HEK293T (cell line): ENCODE measurements around the gene SLC6A5.

Source experiments
- SUZ12 ChIP-seq: fragments of 450-650 bp; IDR thresholded peaks from 2 replicates; pipeline ENCODE4 v1.6.1; 2016; ENCODE audit warnings: mild to moderate bottlenecking
- ZNF384 ChIP-seq: fragments of 450-650 bp; IDR thresholded peaks from 2 replicates; pipeline ENCODE4 v1.6.1; 2016

DNA sequence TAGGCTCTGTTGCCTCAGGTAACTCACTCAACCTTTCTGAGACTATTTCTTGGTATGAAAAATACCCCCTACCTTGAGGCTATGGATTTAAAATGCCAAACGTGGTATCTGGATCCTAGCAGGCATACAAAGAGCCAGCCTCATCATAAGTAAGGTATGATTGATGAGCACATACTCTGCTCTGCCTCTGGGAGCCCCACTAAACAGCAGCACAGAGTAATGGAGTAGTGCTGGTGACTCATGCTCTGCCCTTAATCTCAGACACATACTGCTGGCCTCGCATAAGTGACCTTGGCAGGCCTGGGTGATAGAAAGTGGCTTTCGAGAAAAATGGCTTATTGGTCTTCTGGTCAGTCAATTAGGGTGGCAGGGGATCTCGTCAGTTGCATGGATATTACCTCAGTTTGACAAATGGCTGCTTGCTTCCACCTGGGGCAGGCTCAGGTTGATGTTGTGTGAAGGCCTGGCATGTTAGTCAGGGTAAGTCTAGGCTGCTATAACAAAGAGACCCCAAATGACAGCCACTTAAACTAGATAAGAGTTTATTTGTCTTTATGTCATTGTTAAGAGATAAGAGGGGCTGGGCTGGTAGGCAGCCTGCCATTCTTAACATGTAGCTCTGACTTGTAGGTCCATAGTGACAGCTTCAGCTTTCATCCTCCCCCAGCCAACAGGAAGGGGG lies 15.2 kb upstream of the SLC6A5 start:
- TF ChIP-seq SUZ12 (no peak), ZNF384 (no peak)
